Activated CD8-positive, alpha-beta memory T cell treated with anti-CD3 and anti-CD28 coated beads, Interleukin-2, amount 50 U/mL, for 24 hours (primary cell): ENCODE data around the gene ATP2C2.
"Not testable (repeated sequence)": the region's sequence is repeated elsewhere in the genome, so short reads cannot be mapped to it uniquely, and the experiment has no call there.

ENCODE experiments used
- DNase-seq: peaks from one replicate; pipeline ENCODE4 v3.0.0-alpha.2; 2020; ENCODE audit errors: extremely low read depth

Gene ATP2C2, protein sequence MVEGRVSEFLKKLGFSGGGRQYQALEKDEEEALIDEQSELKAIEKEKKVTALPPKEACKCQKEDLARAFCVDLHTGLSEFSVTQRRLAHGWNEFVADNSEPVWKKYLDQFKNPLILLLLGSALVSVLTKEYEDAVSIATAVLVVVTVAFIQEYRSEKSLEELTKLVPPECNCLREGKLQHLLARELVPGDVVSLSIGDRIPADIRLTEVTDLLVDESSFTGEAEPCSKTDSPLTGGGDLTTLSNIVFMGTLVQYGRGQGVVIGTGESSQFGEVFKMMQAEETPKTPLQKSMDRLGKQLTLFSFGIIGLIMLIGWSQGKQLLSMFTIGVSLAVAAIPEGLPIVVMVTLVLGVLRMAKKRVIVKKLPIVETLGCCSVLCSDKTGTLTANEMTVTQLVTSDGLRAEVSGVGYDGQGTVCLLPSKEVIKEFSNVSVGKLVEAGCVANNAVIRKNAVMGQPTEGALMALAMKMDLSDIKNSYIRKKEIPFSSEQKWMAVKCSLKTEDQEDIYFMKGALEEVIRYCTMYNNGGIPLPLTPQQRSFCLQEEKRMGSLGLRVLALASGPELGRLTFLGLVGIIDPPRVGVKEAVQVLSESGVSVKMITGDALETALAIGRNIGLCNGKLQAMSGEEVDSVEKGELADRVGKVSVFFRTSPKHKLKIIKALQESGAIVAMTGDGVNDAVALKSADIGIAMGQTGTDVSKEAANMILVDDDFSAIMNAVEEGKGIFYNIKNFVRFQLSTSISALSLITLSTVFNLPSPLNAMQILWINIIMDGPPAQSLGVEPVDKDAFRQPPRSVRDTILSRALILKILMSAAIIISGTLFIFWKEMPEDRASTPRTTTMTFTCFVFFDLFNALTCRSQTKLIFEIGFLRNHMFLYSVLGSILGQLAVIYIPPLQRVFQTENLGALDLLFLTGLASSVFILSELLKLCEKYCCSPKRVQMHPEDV

DNA sequence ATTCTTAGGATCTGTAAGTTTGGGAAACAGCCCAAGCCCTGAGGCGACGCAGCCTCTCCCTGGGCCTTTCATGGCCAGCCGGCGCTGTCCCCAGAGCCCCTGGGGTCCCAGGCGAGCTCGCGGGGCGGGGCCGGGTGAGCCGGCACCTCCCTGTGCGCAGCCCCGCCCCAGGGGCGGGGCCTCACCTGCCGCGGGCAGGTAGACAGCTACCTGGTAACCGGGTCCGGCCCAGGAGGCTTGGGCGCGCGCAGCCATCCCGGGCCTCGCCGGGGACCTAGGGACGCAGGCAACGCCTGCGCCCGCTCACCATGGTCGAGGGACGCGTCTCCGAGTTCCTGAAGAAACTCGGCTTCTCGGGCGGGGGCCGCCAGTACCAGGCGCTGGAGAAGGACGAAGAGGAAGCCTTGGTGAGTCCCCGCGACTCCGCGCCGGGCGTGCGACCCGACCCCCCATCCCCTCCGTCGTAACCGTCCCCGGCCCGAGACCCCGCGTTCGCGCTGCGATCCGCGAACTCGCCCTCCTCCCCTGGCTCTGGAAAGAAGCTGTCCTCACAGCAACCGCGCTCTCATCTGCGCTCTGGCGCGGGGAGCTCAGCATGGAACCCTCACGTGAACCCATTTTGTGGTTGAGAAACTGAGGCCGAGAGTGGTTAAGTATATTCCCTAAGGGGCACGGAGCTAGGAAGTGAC lies at the start of gene ATP2C2:
ATP2C2 (plus strand) TSS at position 231 of the 689 bp plus-strand sequence; CDS start at position 309, 78 bp downstream.
- no peak for DNase-seq

- no peak for DNase-seq
Measured at GRCh38 chr16:84319146-84319760, 49.1 kb upstream of the ATP2C2 start.

DNA sequence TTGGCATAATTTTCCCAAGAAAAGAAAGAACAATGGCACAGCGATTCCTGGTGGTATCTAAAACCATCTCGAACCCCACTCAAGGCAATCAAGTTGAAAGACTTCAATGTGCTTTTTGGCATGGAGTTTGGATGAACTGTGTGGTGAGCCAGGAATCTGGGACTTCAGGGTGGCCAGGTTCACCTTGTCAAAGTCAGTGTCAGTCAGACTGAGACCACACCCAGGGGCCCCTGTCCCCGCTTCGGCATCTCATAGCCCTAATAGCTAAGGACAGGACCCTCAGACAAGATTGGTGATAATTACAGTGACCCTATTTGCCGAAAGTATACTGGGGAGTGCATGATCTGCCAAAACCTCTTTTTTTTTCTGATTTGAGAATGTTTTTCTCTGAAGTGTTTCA lies 47.8 kb upstream of the ATP2C2 start:
- DNase-seq: no peak

DNA sequence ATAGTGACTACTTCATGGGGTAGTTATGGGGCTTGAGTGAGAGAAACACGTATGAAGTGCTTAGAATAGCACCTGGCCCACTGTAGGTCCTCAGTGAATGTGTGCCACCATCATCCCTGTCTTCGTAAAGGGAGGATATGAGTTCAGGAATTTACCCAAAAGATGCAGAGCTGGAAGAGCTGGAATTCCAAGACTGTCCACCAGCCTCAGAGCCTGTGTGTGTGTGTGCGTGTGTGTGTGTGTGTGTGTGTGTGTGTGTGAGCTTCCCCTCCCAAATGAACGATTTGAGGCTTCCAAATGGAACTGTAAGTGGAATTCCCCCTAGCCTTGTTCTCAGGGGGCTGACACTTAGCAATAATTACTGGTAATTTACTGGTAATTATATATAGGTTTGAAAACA lies 46.4 kb upstream of the ATP2C2 start:
- no peak for DNase-seq

GRCh38 chr16:84322749-84323148 lies 45.6 kb upstream of the ATP2C2 start:
- no peak for DNase-seq

DNA sequence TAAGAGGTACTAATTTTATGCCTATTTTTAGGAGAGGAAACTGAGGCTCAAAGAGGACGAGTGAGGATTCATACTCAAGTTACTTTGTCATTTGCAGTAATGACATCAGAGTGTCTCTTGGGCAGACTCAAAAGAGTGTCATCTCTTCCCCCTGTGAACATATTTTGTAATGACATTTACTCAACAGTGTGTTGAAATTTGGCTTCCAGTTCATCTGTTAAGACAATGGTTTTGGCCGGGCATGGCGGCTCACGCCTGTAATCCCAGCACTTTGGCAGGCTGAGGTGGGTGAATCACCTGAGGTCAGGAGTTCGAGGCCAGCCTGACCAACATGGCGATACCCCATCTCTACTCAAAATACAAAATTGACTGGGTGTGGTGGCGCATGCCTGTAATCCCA lies 44.7 kb upstream of the ATP2C2 start:
- DNase-seq: no peak

DNA sequence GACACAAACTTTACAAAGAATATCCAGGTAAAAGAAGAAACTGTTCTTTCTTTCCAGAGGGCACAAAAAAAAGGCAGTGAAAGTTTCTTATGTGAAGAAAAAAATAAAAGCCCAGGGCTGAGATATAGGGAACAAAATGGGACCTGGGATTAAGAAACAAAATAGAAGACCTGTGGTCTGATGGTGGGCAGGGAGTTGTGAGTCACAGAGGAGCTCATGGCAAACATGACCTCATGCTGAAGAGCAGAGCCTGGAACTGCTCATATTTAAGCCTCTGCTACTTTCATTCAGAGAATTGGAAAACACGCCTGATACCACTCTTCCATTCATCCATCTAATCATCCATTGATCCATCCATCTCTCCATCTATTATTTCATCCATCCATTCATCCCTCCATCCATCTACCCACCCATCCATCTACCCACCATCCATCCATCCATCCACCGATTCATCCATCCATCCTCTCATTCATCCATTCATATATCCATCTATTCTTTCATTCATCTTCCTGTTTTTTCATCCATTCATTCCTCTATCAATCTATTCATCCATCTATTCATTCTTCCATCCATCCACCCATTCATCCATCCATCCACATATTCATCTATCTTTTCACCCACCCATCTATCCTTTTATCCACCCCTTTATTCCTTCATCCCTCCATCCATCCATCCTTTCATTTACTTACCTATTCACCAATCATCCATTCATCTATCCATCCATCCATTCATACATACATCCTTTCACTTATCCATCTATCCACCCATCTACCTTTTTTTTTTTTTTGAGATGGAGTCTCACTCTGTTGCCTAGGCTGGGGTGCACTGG lies 43.7 kb upstream of the ATP2C2 start:
- no peak for DNase-seq

- DNase-seq: no peak
Measured at GRCh38 chr16:84326545-84326944, 41.8 kb upstream of the ATP2C2 start.

- DNase-seq: no peak
Measured at GRCh38 chr16:84327926-84328505, 40.3 kb upstream of the ATP2C2 start.

- DNase-seq: no peak
Measured at GRCh38 chr16:84329016-84329415, 39.3 kb upstream of the ATP2C2 start.

DNA sequence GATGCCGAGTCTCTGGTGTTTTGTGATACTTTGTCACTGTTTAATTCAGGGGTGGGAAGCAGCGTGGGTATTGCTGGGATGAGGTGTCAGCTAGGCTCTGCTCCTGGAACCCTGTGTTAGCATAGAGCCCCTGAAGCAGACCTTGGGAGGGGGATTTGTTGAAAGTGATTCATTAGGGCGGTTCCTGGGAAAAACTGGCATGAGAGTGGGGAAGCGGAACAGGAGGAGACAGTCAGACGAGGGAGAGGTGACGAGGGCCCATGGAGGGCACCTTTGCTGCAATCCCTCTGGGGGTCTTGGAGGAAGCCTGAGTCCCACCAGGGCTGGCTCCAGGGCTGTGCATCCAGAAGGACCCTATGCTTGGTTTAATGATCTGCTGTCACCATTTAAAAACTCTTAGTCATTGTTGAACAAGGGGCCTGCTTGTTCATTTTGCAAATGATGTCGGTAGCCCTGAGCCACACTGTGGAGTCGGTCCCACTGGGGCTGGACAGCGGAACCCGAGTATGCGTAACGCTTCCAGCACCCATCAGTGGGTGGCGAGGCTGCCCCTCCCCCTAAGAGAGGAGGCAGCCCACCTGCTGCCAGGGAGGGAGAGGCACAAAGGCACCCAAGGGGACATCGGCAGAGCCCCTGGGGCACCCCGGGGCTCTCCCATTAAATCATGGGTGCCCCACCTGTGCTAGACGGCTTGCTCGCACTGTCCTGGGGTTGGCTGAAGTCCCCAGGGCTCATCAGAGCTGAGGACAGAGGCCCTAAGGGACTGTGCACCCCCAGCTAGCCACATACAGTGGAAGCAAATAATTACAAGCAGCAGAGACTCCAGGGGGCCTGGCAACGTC lies 38.3 kb upstream of the ATP2C2 start:
- no peak for DNase-seq

DNA sequence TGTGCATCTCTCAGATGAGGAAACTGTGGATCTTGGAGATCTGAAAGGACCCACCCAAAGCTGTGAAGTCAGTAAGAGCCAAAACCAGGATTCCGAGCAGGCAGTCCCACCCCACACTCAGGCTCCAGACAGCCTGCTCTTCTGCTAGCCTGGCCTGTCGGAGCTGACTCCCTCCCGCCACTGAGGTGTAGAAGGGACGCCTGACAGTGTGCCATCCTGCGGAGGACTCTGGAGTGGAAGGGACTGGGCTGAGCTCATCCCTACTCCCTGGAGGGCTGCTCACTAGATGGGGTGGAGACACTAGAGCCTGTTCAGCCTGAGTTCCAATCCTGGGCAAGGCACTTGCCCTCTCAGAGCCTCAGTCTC lies 37.7 kb upstream of the ATP2C2 start:
- DNase-seq: no peak

- no peak for DNase-seq
Measured at GRCh38 chr16:84331998-84332780, 36.1 kb upstream of the ATP2C2 start.

DNA sequence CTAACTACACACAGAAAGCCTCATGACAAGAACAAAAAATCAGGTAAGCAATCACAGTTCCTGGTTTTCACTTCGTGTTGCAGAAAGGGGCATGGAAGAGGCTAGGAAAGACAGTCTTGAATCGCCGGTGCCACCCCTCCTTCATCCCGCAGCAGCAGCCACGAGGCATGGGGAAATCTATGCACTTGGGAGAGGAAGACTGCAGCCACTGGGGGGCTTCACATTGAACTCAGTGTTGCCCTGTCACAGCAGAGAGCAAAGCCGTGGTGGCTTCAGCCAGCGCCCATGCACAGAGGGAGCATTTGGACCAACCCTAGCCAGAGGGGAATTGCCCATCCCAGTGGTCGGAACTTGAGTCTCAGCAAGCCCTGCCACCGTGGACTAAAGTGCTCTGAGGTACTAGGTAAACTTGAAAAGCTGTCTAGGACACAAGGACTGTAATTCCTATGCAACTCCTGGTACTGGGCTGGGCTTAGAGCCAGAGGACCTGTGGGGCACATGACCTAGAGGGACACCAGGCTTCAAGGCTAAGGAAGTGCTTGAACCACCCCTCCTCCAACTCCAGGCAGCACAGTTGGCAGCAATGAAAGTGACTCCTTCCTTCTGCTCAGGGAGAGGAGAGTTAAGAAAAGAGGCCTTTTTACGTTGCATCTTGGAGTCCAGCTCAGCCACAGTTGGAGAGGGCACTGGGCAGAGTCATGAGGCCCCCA lies 35.2 kb upstream of the ATP2C2 start:
- DNase-seq: no peak

- DNase-seq: no peak
Measured at GRCh38 chr16:84334058-84334457, 34.3 kb upstream of the ATP2C2 start.

GRCh38 chr16:84334482-84334881 lies 33.9 kb upstream of the ATP2C2 start:
- DNase-seq: no peak

DNA sequence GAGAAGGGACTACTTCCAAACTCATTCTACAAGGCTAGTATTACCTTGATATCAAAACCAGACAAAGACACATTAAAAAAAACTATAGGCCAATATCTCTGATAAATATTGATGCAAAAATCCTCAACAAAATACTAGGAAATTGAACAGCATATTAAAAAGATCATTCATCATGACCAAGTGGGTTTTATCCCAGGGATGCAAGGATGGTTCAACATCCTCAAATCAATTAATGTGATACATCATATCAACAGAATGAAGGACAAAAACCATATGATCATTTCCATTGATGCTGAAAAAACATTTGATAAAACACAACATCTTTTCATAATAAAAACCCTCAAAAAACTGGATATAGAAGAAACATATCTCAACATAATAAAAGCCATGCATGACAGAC lies 31.1 kb upstream of the ATP2C2 start:
- DNase-seq: not testable (repeated sequence)

GRCh38 chr16:84339311-84339710 lies 29.0 kb upstream of the ATP2C2 start:
- no peak for DNase-seq
